HG03066 (cell line): ENCODE data around the gene ADCY10.
"Not testable (repeated sequence)": the region's sequence is repeated elsewhere in the genome, so short reads cannot be mapped to it uniquely, and the experiment has no call there.

ENCODE experiments used
- ATAC-seq: cut with Tn5 transposase; IDR thresholded peaks from one replicate; pipeline ENCODE4 v1.9.1; 2021; ENCODE audit warnings: low read depth; ENCODE audit not compliant: unreplicated experiment

The ADCY10 gene

GRCh38 chr1:167861664-167862381 is 52.1 kb downstream of the ADCY10 start:
- ATAC-seq, result no peak

- no peak for ATAC-seq
Observed at GRCh38 chr1:167860231-167860923, 53.6 kb downstream of the ADCY10 start.

- ATAC-seq, result no peak
Observed at GRCh38 chr1:167856711-167857418, 57.1 kb downstream of the ADCY10 start.

GRCh38 chr1:167854184-167854583 is 59.8 kb downstream of the ADCY10 start:
- no peak for ATAC-seq

GRCh38 chr1:167849666-167850065 is 64.3 kb downstream of the ADCY10 start:
- no peak for ATAC-seq

GRCh38 chr1:167842872-167843271 is 71.1 kb downstream of the ADCY10 start:
- no peak for ATAC-seq

- ATAC-seq, result no peak
Observed at GRCh38 chr1:167841530-167841929, 72.4 kb downstream of the ADCY10 start.

GRCh38 chr1:167839009-167839408 is 74.9 kb downstream of the ADCY10 start:
- no peak for ATAC-seq

- no peak for ATAC-seq
Observed at GRCh38 chr1:167837326-167837725, 76.6 kb downstream of the ADCY10 start.

- no peak for ATAC-seq
Observed at GRCh38 chr1:167836197-167836596, 77.7 kb downstream of the ADCY10 start.

- no peak for ATAC-seq
Observed at GRCh38 chr1:167833904-167834303, 80.0 kb downstream of the ADCY10 start.

GRCh38 chr1:167832693-167833092 is 81.2 kb downstream of the ADCY10 start:
- ATAC-seq, result no peak

GRCh38 chr1:167830668-167831067 is 83.3 kb downstream of the ADCY10 start:
- ATAC-seq, result not testable (repeated sequence)

- no peak for ATAC-seq
Observed at GRCh38 chr1:167829868-167830267, 84.1 kb downstream of the ADCY10 start.

GRCh38 chr1:167826127-167826526 is 87.8 kb downstream of the ADCY10 start:
- no peak for ATAC-seq

- ATAC-seq, result no peak
Observed at GRCh38 chr1:167825419-167826079, 88.4 kb downstream of the ADCY10 start.

- no peak for ATAC-seq
Observed at GRCh38 chr1:167824163-167824794, 89.7 kb downstream of the ADCY10 start.

- ATAC-seq, result no peak
Observed at GRCh38 chr1:167821969-167822685, 91.8 kb downstream of the ADCY10 start.

GRCh38 chr1:167821356-167821685 is 92.6 kb downstream of the ADCY10 start:
- no peak for ATAC-seq
